ENCODE data around the gene ATAD3A.
A peak's percentile ranks its signal among the peaks of the same experiment; 100 is the strongest.
"Not testable (repeated sequence)": the region's sequence is repeated elsewhere in the genome, so short reads cannot be mapped to it uniquely, and the experiment has no call there.

ATAD3A gene

DNA sequence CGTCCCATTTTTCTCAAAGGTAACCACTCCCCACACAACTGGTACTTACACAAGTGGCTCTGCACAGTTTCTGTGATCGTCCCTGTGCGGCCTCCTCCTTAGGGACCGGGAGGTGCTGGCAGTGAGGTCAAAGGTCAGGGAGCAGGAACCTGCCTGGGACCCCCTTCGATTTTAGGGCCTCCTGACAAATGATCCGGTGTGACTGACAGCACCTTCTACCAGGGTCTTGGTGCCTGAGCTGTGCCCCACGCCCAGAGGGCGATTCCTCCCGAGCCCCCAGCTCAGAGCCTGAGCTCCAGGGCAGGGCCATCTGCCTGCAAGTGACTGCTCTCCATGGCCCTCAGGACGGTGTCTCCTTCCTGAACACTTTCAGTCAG is 40.3 kb downstream of the ATAD3A start:
- DNase-seq (ENCODE audit: low spot score) = no peak
- no peak for FAIRE-seq

DNA sequence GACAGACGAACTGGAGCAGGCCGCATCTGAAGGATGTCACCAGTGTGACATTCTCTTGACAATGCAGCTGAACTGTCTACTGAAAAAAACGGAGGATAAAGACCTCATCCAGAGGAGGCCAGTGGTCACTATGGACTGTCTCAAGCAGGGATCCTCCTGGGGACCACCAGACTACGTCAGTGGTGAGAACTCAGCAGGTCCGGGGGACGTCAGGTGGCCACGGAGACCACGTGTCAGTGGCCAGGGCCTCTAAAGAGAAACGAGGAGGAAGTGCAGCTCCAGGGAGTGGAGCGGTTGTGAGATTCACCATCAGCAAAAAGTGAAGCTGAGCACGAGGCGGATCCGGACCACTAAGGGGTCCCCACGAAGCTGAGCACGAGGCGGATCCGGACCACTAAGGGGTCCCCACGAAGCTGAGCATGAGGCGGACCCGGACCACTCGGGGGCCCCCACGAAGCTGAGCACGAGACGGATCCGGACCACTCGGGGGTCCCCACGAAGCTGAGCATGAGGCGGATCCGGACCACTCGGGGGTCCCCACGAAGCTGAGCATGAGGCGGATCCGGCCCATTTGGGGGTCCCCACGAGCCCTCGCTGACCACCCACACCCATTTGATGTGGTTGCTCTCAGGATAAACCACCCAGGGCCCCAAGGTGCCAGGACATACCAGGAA is 42.0 kb downstream of the ATAD3A start:
- FAIRE-seq = no peak
- DNase-seq (ENCODE audit: low spot score) = no peak

DNA sequence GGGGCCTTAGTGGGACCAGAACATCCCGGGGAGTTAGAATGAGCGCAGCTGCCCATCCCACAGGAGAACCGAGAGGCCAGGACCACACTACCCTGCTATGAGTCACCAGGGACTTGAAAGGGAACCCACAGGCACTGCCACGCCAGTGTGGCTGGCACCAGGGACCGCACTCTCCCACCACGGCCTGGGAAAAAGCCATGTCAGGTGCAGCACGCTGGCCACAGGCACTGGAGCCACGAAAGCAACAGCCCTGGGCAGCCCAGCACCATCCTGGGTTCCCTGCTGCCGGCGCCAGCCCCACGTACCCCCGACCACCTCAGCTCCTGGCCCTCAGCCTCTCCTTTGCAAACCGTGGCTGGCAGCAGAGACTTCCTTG is 42.6 kb downstream of the ATAD3A start:
- FAIRE-seq (no peak), DNase-seq (ENCODE audit: low spot score) (no peak)

DNA sequence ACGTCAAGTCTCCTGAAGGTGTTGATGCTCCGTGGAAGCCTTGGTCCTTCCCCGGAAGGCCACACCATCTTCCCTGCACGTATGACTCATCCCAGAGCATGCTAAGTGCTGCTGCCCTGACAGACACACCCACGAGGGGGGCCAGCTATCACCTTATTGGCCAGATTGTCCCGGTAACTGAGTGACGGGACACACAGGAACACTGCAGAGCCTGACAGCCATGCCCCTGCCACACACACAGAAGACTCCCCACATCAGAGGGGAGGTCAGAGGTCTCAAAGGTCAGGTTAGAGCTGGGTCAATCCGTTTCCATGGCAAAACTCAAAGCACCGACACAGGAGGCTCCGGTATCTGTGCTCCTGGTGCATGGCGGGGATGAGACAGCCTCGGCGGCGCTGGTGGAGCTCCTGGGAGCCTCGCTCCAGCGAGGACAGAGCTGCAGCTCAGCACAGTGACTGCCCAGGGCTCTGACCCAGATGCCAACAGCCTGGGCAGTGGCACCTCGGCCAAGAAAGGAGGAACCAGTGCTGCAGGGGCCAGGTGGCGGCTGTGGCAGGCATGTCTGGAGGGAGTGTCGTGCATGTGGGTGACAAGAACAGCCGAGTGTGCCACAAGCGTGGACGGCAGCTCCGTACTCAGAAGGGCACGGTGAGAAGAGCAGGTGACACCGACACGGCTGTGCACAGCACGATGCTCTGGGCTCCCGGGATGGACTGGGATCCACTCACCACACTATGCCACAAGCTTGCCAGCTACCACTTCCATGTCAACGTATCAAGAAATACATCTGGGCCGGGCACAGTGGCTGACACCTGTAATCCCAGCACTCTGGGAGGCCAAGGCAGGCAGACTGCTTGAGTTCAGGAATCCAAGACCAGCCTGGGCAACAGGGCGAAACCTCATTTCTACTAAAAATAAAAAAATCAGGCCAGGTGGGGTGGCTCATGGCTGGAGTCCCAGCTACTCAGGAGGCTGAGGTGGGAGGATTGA is 43.3 kb downstream of the ATAD3A start:
- FAIRE-seq (no peak), DNase-seq (ENCODE audit: low spot score) (peak; percentile 31)

DNA sequence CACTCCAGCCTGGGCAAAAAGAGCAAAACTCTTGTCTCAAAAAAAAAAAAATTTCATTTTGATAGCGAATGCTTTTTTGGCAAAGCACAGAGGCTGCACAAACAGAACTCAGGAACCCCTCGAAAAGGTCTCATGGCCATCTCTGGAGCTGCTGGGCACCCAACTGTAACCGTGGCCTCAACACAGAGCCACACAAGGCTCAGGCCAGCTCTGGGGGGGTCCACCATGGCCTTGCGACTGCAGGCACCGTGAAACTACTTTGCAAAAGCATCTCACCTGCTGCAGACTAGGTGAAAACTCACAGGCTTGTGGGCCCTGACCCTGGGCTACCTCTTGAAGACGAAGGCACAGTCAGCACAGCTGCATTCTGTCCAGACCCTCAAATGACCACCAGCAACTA is 44.5 kb downstream of the ATAD3A start:
- no peak for DNase-seq (ENCODE audit: low spot score)
- no peak for FAIRE-seq

DNA sequence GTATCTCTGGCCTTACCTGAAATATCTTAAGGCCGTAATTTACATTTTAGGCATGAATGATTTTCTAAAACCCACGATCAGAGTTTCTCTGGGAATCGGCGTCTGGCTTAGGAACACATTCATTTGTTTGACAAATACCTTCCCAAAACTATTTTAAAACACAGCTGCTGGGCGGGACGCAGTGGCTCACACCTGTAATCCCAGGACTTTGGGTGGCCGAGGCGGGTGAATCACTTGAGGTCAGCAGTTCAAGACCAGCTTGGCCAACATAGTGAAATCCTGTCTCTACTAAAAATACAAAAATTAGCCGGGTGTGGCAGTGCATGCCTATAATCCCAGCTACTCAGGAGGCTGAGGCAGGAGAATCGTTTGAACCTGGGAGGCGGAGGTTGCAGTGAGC is 45.0 kb downstream of the ATAD3A start:
- not testable (repeated sequence) for FAIRE-seq; DNase-seq (ENCODE audit: low spot score)

DNA sequence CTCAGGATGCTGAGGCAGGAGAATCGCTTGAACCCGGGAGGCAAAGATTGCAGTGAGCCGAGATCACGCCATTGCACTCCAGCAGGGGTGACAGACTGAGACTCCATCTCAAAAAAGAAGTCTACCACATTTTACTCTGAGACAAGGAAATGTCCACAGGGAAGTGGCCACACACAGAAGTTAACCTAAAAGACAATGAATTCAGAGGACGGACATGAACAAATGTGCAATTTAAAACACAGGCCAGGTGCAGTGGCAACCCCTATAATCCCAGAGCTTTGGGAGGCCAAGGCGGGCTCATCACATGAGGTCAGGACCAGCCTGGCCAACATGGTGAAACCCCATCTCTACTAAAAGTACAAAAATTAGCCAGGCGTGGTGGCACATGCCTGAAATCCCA is 45.7 kb downstream of the ATAD3A start:
- not testable (repeated sequence) for FAIRE-seq; DNase-seq (ENCODE audit: low spot score)

DNA sequence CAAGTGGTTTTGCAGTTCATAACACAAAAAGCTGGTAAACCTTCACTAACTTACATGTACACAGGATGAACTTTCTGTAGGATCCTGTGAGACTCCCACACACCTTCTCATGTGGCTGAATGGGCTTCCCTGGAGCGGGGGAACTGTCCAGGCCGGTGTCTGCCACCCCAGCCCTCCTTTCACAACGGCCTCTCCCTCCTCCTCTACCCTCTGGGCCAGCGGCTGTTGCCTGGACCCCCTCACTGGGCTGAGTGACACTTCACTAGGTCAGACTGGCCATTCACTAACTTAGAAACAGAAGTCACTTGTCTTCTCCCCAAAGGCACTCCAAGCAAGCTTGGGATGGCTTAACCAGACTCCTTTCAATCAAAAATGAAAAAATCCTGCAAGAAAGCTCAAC is 46.6 kb downstream of the ATAD3A start:
- FAIRE-seq (no peak), DNase-seq (ENCODE audit: low spot score) (no peak)

DNA sequence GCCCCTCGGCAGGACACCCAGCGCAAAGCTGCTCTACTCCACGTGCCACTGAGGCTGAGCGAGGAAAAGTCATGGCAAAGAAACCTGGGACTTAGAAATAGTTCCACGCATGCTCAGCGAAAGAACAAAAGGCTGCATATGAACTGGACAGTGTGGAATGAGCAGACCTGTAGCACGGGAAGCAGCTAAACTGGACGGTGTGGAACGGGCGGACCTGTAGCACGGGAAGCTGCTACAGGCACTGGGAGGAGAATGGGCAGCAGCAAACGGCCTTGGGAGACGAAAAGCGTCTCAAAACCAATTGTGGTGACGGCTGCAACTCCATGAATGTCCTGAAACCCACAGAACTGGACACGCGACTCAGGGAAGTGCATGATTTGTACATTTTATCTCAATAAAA is 47.1 kb downstream of the ATAD3A start:
- no peak for DNase-seq (ENCODE audit: low spot score)
- no peak for FAIRE-seq

DNA sequence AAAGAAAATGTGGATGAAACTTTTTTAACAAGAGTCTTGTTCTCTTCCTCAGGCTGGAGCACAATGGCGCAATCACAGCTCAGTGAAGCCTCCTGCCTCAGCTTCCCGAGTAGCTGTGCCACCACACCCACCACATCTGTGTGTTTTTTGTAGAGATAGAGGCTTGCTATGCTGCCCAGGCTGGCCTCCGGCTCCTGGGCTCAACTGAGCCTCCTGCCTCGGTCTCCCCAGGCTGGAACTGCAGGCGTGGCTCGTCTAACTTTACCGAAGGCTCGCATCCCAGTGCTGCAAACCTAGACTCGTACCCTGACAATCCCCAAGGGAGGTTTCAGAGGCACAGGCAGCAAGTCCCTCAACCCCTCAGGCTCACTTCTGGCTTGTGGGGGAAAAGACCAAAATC is 48.2 kb downstream of the ATAD3A start:
- FAIRE-seq = no peak
- no peak for DNase-seq (ENCODE audit: low spot score)

DNA sequence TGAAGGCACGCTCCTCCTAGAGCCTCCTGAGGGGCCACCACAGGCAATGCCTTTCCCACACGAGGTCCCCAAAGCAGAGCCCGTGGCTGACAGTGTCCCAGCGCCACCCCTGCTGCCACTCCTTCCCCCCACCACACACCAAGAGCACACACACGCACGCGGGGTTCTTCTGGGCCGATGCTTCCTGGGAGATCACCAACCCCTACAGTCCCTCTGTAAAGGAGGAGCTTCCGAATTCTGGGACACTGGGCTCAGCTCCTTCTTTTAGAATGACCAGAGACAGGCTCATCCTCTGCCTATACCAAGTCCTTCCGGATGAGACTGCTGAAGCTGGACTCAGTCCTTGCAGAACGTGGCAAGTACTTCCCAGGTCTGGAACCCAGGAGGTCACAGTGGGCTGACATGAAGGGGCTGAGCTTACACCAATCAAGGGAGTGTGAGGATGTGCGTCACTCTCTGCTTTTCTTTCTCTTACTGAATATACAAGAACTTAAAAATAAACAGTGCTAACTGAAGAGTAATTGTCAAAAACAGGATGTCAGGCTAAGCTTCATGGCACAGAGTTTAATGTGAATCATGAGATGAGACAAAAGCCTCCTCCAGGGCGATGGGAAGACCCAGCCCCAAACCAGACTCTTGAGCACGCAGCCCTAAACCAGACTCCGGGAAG is 50.0 kb downstream of the ATAD3A start:
- FAIRE-seq (no peak), DNase-seq (ENCODE audit: low spot score) (no peak)

DNA sequence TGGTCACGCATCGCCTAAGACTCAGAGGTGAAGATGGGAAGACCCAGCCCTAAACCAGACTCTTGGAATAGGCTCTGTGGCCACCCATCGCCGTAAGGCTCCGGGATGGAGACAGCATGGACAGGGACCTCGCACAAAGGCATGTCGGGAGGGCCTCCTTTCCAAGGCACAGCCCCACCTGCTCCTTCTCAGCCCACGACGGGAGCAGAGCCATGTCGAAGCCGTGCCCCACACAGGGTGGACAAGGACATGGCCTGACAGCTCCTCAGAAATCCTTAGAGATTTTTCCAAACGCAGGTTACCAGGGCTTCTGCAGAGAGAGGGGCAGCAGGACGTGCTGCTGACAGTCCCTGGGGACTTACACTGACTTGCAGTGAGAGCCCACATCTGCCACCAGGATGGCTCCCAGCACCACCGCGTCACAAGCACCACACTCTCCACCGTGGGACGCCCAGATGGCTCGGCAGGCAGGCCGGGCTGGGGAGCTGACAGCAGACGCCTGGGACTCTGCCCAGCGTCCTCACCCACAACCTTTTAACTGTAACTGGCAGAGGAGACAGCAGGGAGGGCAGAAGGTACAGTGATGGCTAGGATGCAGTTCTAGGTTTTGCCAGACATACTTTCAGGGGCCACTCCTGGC is 50.7 kb downstream of the ATAD3A start:
- DNase-seq (ENCODE audit: low spot score) (no peak), FAIRE-seq (no peak)

DNA sequence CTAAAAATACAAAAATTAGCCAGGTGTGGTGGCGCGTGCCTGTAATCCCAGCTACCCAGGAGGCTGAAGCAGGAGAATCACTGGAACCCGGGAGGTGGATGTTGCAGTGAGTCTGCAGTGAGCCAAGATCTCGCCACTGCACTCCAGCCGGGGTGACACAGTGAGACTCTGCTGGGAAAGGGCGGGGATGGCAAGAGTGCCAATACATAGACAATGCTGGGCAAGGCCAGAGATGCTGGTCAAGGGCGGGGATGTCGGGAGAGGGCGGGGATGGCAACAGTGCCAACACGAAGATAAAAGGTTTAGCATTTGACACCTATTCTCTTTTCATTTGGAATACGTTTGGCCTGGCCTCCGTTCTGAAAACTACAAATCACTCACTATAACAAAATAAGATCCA is 51.7 kb downstream of the ATAD3A start:
- FAIRE-seq = no peak

DNA sequence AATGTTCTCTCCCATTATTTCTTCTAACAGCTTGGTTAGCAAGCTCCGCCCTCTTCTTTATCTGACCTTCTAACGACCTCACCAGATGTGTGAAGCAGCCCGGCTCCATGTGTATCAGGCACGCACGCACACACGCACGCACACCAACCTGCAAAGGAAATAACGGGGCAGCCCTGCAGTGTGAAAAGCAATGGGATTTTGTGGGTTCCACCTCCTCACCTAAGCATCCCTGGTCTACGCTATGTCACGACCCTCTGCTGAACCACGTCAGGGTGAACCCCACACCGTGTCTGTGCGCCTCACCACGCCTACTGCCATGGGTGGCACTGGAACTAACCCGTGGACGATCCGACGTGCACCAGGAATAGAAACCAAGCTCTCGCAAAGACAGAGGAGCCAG is 52.3 kb downstream of the ATAD3A start:
- DNase-seq (ENCODE audit: low spot score) = no peak
- no peak for FAIRE-seq

More for the DNA sequence above, 51.7 kb downstream of the ATAD3A start:
- no peak for DNase-seq (ENCODE audit: low spot score)

DNA sequence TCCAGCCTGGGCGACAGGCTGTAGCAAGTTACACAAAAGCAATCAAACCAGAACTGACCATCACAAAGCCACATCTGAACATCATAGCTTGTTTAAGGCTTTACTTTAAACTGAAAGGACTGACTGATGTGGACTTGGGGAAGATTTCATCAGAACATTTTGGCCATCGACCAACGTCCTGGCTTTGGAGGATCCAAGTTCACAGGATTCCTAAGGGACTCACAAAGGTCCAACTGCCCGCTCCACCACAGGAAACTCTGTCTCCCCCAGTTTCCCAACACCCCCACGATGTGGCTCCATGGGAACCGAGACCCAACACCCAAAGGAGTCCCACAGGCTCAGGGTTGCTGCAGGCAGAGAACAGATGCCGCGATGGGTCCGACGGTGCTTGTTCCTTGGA is 53.4 kb downstream of the ATAD3A start:
- FAIRE-seq (no peak), DNase-seq (ENCODE audit: low spot score) (no peak)

DNA sequence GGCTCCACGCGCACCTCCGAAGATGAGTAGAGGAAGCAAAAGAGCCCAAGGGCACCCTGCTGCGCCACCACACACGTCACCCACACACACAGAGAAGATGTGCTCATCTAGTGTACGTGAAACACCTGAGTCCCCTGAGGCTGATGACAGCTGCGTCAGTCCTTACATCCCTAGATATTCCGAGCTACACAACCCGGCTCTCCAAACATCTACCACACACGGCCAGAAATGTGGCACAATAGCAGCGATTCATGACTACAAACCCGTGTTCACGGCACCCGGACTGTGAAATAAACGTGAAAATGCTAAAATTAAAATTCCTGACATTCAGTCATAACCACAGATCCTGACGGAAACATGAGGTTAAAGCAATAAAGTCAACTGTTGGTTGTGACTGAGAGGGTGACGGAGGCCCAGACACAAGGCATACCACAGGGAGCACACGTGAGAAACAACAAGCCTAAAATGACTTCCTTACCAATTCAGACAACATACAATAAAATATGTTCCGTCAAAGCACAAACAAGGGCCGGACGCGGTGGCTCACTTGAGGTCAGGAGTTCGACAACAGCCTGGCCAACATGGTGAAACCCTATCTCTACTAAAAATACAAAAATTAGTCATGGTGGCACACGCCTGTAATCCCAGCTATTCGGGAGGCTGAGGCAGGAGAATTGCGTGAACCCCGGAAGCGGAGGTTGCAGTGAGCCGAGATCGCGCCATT is 55.4 kb downstream of the ATAD3A start:
- FAIRE-seq (no peak), DNase-seq (ENCODE audit: low spot score) (no peak)

DNA sequence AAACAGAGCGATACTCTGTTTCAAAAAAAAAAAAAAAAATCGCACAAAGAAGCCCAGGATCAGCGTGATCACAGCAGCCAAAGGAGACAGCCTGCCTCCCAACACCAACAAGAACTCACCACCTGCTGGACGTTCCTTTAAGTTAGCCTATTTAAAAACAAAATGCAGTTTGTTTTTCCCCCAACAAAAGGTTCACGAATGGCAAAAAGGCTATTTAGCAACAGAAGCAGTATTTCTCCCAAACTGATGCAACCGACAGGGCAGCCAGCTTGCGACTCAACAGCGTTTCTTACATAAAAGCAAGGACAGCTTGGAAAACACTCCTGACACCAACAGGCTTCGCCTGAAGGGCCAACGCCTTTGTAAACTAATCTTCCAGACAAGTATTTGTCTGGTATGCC is 55.9 kb downstream of the ATAD3A start:
- no peak for FAIRE-seq
- no peak for DNase-seq (ENCODE audit: low spot score)

DNA sequence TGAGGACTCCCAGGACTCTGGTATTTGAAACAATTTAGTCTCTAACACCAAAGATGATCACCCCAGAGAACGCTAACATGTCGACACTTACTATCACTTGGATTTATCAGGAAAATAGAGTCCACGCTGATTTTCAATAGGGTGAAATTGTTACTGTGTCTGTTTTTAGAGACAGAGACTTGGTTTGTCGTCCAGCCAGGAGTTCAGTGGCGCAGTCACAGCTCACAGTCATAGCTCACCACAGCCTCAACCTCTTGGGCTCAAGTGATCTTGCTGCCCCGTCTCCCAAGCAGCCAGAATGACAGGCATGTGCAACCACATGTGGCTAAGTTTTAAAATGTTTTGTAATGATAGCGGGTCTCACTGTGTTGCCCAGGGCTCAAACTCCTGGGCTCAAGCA is 57.4 kb downstream of the ATAD3A start:
- DNase-seq (ENCODE audit: low spot score) = no peak
- no peak for FAIRE-seq

DNA sequence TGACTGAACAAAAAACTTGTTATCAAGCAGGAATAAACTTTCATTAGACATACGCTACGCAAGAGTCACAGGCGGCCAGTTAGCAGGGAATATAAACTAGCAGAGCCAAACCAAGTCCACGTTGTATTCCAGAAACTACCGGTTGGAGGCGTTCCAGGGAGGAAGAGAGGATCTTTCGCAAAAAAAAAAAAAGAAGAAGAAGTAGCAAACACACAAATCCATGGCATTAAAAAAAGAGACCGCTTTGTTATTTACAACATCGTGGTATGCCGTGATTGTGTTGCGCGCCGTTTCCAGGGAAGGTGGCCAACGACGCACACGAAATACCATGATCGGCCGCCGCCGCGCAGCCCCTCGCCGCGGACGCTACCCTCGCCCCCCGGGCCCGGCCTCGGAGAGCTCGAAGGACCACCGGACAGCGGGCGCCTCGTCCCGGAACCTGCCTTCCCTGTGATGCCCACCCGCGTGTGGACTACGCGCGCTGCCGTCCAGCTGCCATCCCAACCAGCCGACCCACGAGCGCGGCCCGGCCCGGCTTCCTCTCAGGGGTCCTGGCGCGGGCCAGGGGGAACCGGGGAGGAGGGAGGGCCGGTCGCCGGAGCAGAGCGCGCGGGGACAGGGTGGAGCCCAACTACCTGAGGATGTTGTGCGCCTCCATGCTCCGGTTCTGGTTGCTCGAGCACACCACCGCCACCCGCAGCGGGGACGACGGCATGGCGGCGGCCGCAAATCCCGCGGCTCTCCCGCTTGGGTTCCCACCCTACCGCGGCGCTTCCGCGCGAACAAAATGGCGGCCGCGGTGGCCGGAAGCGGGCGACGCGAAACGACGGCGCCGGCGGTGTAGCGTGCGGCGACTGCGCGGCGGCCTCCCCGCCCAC is 62.1 kb downstream of the ATAD3A start:
- FAIRE-seq (no peak), DNase-seq (ENCODE audit: low spot score) (peak; percentile 81)

Measured in urothelium cell line (cell line).